SH-SY5Y (cell line): Measurements from ENCODE around the gene C1D.

ENCODE experiments used
- GATA2 ChIP-seq: IDR thresholded peaks from 2 replicates; pipeline ENCODE4 v1.6.1; 2011; ENCODE audit warnings: mild to moderate bottlenecking, low read depth, low read length
- GATA3 ChIP-seq: IDR thresholded peaks from 2 replicates; pipeline ENCODE4 v1.6.1; 2011; ENCODE audit warnings: low read depth, mild to moderate bottlenecking, low read length, moderate library complexity

Gene C1D

GRCh38 chr2:68041704-68042245 lies 21.0 kb downstream of the C1D start:
- TF ChIP-seq GATA3: no peak
- no peak for TF ChIP-seq GATA2

DNA sequence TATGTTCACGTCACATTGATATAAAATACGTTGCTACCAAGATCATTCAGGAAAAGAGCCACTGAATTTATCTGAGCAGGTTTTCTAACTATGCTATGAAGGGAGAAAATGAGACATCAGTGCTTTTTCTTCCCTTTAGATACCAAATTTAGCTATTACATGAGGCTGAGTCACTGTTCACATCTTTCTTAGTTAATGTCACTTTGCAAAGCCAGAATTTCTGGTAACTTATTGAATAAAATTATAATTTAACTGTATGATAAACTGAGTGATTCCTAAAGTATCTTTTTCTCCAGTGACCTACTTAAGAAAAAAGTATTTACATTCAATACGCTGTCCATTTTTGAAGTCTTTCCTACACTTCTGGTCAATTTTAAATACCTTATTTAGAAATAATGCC lies 22.7 kb downstream of the C1D start:
- no peak for TF ChIP-seq GATA3
- no peak for TF ChIP-seq GATA2

DNA sequence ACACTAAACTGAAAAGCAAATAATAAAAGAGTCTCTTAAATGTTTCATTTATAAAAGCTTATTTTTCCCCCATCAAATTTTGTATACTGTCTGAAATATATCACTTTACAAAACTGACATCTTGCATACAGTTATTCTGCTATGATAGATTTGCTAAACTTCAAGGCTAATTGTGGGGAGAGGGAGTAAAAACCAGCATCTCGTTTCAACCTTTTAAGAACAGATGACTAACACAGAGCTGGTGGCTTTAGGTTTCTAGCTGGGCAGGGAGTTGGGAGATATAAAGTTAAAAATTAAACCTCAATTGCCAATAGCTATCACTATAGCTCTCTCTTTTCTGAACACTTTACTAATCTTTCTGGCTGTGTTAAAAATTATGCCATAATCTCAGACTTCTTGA lies 23.5 kb downstream of the C1D start:
- TF ChIP-seq GATA2 (no peak), GATA3 (no peak)

DNA sequence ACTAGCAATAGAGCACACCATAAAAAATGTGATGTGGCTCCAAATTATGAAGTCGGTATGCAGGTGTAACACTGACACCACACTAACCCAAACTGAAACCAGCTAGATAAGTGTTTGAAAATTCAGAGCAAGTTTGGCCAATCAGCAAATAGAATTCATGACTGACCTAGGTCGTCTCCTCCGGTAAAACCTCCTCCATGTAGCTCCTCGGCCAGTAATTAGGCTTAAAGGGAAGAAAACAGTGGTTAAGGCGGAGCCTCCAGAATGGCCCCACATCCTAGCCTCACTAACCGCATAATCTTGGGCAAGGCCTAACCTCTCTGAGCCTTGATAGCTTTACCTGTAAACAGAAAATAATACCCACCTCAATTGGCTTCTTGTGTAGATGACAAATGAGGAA lies 30.1 kb downstream of the C1D start:
- TF ChIP-seq GATA3: no peak
- no peak for TF ChIP-seq GATA2

GRCh38 chr2:68031542-68032160 lies 31.2 kb downstream of the C1D start:
- TF ChIP-seq GATA3 (no peak), GATA2 (no peak)

- TF ChIP-seq GATA3: no peak
- no peak for TF ChIP-seq GATA2
These were observed 31.8 kb downstream of the C1D start for GRCh38 chr2:68031043-68031442.

- TF ChIP-seq GATA3 (no peak), GATA2 (no peak)
These were observed 32.3 kb downstream of the C1D start for GRCh38 chr2:68030529-68030928.

DNA sequence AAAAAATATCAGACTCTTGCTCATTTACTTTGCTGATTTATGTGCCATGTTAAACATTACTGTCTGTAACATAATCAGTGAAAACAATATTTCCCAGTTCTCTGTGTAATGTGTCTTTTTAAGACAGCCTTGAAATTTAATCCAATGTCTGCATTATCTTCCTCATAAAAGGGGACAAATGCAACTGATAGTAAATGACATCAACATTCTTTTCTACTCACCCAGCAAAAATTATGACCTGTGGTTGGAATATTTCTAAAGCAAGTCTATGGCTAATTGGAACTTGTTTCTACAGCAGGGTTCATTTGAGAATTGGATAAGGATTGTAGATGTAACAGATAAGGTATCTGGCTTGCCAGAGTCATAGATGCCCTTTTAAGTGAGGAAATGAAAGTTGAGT lies 34.8 kb downstream of the C1D start:
- TF ChIP-seq GATA2 (0 out of 2 replicates have a peak, but pooled peaks have one; percentile 8), GATA3 (no peak; the same call in 1 of the 2 replicates)

DNA sequence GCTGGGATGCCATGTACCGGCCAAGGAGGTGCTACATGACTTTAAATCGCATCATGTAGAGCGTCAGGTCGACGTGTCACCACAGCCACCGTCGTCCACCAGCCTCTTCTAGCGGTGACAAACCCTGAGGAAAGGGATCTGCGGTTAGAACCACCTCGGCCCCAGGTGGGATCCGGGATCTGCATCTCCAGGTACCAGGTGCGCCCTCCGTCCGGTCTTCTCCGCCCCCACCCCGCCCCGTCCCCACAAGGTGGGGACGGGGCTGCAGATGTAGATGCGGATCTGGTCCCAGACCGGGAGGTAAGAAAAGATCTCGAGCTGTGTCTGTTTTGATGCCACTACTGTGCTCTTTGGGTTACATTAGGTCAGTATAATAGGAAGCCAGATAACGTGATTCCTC lies 38.4 kb downstream of the C1D start:
- TF ChIP-seq GATA3 (no peak), GATA2 (no peak)

DNA sequence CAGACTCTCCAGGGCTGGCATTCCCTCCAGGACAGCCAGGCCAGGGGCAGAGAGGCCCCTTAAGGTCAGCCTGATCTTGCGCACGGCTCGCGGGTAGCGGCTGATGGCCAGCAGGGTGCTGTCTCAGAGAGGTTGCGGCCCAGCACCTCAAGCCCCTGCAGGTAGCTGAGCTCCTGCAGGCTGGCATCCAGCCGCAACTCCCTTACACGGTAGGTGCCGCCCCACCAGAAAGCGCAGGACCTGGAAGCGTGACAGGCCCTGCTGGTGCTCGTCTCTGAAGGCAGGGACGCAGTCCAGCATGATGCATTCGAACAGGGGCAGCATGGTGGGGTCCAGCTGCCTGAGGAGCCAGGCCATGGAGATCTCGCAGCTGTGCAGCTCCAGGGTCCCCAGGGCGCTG lies 38.9 kb downstream of the C1D start:
- TF ChIP-seq GATA3 (no peak), GATA2 (no peak)

- TF ChIP-seq GATA3 (no peak), GATA2 (no peak)
These were observed 44.1 kb downstream of the C1D start for GRCh38 chr2:68018727-68019126.

GRCh38 chr2:68009526-68009925 lies 53.3 kb downstream of the C1D start:
- TF ChIP-seq GATA3 (no peak), GATA2 (no peak)

DNA sequence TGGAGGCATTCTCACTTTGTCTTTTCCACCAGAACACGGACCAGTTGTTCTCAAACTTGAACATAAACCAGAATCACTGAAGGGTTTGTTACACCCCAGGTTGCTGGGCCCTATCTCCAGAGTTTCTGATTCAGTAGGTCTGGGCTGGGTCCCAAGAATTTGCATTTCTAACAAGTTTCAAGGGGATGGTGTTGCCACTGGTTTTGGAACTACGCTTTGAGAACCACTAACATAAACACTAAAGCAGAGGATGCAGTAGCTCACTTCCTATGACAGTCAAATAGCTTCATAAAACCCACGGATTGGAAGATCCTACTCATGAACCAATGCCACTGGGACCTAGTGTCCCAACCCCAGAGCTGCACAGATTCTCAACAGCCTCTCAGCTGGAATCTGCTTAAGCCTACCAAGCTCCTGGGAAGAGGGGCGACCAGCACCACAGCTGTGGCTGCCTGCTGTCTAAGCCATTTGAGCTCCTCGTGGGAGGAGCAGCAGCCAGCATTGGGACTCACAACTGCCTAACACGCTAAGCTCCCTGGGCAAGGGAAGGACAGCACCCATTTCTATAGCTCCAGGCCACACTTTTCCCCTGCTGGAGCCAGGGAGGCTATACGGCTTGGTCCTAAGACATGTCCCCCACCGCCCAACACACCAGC lies 62.5 kb downstream of the C1D start:
- TF ChIP-seq GATA2 (no peak), GATA3 (no peak)

DNA sequence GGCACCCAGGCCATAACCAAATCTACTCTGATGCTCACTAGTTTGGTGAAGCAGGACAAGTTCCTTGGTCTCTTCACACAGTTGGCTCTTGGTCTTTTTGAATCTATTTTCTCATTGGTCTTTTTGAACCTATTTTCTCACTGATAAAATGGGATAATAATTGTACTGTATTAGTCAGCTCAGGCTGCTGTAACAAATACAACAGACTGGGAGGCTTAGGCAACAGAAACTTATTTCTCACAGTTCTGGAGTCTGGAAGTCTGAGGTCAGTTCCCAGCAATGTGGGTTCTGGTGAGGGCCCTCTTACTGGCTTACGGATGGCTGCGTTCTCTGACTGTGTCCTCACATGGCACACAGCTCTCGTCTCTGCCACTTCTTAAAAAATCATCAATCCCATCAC lies 63.5 kb downstream of the C1D start:
- TF ChIP-seq GATA3 (no peak), GATA2 (no peak)

DNA sequence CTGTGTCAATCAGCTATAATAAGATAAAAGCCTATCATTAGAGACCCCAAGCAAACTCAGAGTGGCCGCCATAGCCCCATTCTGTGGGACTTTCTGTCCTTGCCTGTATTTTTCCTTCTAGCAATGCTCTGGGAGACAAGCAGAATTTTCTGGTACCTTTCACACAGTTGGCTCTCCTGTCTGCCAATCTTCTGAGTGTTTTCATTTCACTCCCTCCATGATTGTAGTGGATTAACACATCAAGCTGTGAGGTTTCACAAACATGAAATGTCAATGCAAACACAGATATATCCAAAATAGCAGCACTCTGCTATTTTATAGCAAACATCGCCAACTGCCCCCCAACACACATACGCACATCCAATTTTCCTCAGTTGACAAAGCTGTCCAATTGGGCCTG lies 64.9 kb downstream of the C1D start:
- TF ChIP-seq GATA3 (no peak), GATA2 (no peak)
